NCI-H748 treated with DMSO at 0.1 percent for 48 hours (cell line): ENCODE data around the gene CCDC28A.

Experiments
- DNase-seq: peaks from one replicate; lab custom pipeline; 2025; lab: John Stamatoyannopoulos, UW

Gene CCDC28A

GRCh38 chr6:138795809-138796603 lies 22.4 kb downstream of the CCDC28A start, which contains the start of gene ECT2L:
ECT2L (plus strand) TSS chr6:138796087; CDS start chr6:138813275, 17,188 bp downstream.
- peak; percentile 86 for DNase-seq

- DNase-seq: no peak
Measured at GRCh38 chr6:138796771-138797170, 23.2 kb downstream of the CCDC28A start.

GRCh38 chr6:138797806-138798446 lies 24.4 kb downstream of the CCDC28A start:
- no peak for DNase-seq

- no peak for DNase-seq
Measured at GRCh38 chr6:138800377-138801150, 27.0 kb downstream of the CCDC28A start.

- DNase-seq: no peak
Measured at GRCh38 chr6:138803331-138803730, 29.8 kb downstream of the CCDC28A start.

GRCh38 chr6:138803861-138804260 lies 30.3 kb downstream of the CCDC28A start:
- DNase-seq: no peak

GRCh38 chr6:138805016-138805765 lies 31.6 kb downstream of the CCDC28A start:
- DNase-seq: no peak

- DNase-seq: no peak
Measured at GRCh38 chr6:138806889-138807288, 33.3 kb downstream of the CCDC28A start.

- no peak for DNase-seq
Measured at GRCh38 chr6:138809677-138810076, 36.1 kb downstream of the CCDC28A start.

- no peak for DNase-seq
Measured at GRCh38 chr6:138811866-138812265, 38.3 kb downstream of the CCDC28A start.

GRCh38 chr6:138814179-138814834 lies 40.7 kb downstream of the CCDC28A start:
- peak; percentile 97 for DNase-seq

- no peak for DNase-seq
Measured at GRCh38 chr6:138815221-138815620, 41.7 kb downstream of the CCDC28A start.

- DNase-seq: peak; percentile 89
Measured at GRCh38 chr6:138815797-138816528, 42.4 kb downstream of the CCDC28A start.

- DNase-seq: peak; percentile 96
Measured at GRCh38 chr6:138817799-138818198, 44.2 kb downstream of the CCDC28A start.

GRCh38 chr6:138818496-138819194 lies 45.1 kb downstream of the CCDC28A start:
- no peak for DNase-seq

GRCh38 chr6:138821519-138821918 lies 48.0 kb downstream of the CCDC28A start:
- peak; percentile 86 for DNase-seq

GRCh38 chr6:138824482-138825144 lies 51.0 kb downstream of the CCDC28A start:
- no peak for DNase-seq

GRCh38 chr6:138830248-138830647 lies 56.7 kb downstream of the CCDC28A start:
- no peak for DNase-seq

- DNase-seq: no peak
Measured at GRCh38 chr6:138832182-138832581, 58.6 kb downstream of the CCDC28A start.
